OCI-LY3 (cell line): ENCODE measurements around the gene GPRASP3.

ENCODE experiments used
- H2AFZ ChIP-seq: fragments of 200-600, 300-600 bp; shearing (Covaris generic); 2 replicates; pipeline ENCODE4 v1.6.0; 2014; ENCODE audit warnings: antibody characterized with exemption, low read depth, low read length
- H3K27ac ChIP-seq: fragments of 200-600, 300-600 bp; sonication (generic); 2 replicates; pipeline ENCODE4 v1.5.1; 2014; ENCODE audit warnings: mild to moderate bottlenecking, low read length, moderate library complexity, mixed read lengths
- H3K27me3 ChIP-seq: fragments of 200-600, 300-600 bp; sonication (generic); 2 replicates; pipeline ENCODE4 v1.6.1; 2014; ENCODE audit warnings: low read depth, low read length, mixed read lengths
- H3K36me3 ChIP-seq: fragments of 200-600, 300-600 bp; sonication (generic); replicated peaks from 2 replicates; pipeline ENCODE3; 2014; ENCODE audit warnings: low read depth, low read length, mixed read lengths
- H3K4me1 ChIP-seq: fragments of 300-600, 200-600 bp; sonication (generic); 2 replicates; pipeline ENCODE4 v1.6.1; 2014; ENCODE audit warnings: low read length, mixed read lengths
- H3K4me2 ChIP-seq: fragments of 200-600, 300-600 bp; sonication (generic); 2 replicates; pipeline ENCODE4 v1.6.1; 2014; ENCODE audit warnings: low read length, mixed read lengths
- H3K4me3 ChIP-seq: fragments of 300-600, 200-600 bp; sonication (generic); 2 replicates; pipeline ENCODE4 v1.5.1; 2014; ENCODE audit warnings: antibody characterized with exemption, mild to moderate bottlenecking, low read length, moderate library complexity
- H3K79me2 ChIP-seq: fragments of 300-600, 200-600 bp; shearing (Covaris generic); 2 replicates; pipeline ENCODE4 v1.6.1; 2014; ENCODE audit warnings: mild to moderate bottlenecking, low read length, mixed read lengths
- H3K9ac ChIP-seq: fragments of 300-600, 200-600 bp; shearing (Covaris generic); 2 replicates; pipeline ENCODE4 v1.6.0; 2014; ENCODE audit warnings: mild to moderate bottlenecking, low read length, moderate library complexity
- H3K9me3 ChIP-seq: fragments of 200-600, 300-600 bp; shearing (Covaris generic); 2 replicates; pipeline ENCODE4 v1.6.1; 2014; ENCODE audit warnings: low read length, mixed read lengths; ENCODE audit not compliant: insufficient read depth
- H4K20me1 ChIP-seq: fragments of 200-600, 300-600 bp; sonication (generic); 2 replicates; pipeline ENCODE4 v1.6.1; 2016; ENCODE audit warnings: low read length, mixed read lengths; ENCODE audit not compliant: insufficient read depth
- EZH2phosphoT487 ChIP-seq: fragments of 200-600 bp; shearing (Covaris generic); IDR thresholded peaks from 2 replicates; pipeline ENCODE4 v1.6.1; 2018; ENCODE audit warnings: antibody characterized with exemption, mixed run types, low read depth
- TF ChIP-seq, protein P1 (sequence below): fragments of 200-600, 300-600 bp; sonication (generic); IDR thresholded peaks from 2 replicates; pipeline ENCODE4 v1.5.1; 2014; ENCODE audit warnings: antibody characterized with exemption, low read length, low read depth

Gene GPRASP3

DNA sequence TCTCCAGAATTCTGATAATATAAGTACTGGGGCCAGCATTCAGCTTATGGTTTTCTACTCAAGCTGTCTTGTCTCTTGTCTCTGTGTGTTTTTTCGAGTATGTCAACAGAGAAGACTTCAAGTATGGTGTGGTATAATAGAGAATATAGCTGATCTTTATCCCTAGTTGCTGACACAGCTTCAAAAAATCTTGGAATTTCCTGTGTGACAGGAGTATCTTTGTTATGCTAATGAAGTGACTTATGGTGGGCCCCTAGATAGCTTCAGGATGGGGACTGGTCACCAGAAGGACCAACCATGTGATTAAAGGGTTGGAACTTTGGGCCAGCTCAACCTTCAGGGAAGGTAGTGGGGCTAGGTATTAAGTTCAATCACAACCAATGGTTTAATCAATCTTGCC is 2.9 kb downstream of the GPRASP3 start:
- Histone ChIP-seq H4K20me1 (no peaks in the 10 kb centered on the region), H3K79me2 (no peaks in the 10 kb centered on the region), H3K4me2 (no peak overlapping the region), H3K4me1 (no peaks in the 10 kb centered on the region; the same call in 1 of the 2 replicates), H3K9me3 (no peaks in the 10 kb centered on the region), H3K36me3 (no peaks in the 10 kb centered on the region), H3K27ac (no peak overlapping the region), H3K27me3 (no peaks in the 10 kb centered on the region), H3K4me3 (no peak overlapping the region), H2AFZ (no peak overlapping the region), H3K9ac (no peak overlapping the region)
- TF ChIP-seq, protein P1, sequence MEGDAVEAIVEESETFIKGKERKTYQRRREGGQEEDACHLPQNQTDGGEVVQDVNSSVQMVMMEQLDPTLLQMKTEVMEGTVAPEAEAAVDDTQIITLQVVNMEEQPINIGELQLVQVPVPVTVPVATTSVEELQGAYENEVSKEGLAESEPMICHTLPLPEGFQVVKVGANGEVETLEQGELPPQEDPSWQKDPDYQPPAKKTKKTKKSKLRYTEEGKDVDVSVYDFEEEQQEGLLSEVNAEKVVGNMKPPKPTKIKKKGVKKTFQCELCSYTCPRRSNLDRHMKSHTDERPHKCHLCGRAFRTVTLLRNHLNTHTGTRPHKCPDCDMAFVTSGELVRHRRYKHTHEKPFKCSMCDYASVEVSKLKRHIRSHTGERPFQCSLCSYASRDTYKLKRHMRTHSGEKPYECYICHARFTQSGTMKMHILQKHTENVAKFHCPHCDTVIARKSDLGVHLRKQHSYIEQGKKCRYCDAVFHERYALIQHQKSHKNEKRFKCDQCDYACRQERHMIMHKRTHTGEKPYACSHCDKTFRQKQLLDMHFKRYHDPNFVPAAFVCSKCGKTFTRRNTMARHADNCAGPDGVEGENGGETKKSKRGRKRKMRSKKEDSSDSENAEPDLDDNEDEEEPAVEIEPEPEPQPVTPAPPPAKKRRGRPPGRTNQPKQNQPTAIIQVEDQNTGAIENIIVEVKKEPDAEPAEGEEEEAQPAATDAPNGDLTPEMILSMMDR = no peak
- TF ChIP-seq EZH2phosphoT487 = no peak

DNA sequence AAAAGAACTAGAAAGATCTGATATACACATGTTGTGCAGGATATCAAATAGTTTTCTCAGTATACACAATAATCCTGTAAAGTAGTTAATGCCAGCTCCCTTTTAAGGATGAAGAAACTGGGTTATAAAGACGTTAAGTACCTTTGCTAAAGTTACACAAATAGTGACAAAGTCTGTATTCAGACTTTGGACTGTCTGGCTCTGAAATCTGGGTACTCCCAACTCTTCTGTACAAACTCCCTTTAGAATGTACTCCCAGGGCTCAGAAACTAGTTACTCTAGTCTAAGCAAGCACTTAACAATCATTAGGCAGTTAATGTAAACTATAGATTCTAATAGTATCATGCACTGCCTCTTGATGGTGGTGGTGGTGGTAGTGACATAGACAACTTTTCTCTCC is 7.2 kb downstream of the GPRASP3 start:
- Histone ChIP-seq H3K27ac (no peak overlapping the region), H3K9ac (no peak overlapping the region), H3K27me3 (no peaks in the 10 kb centered on the region), H3K4me1 (no peaks in the 10 kb centered on the region), H3K9me3 (no peaks in the 10 kb centered on the region), H4K20me1 (no peaks in the 10 kb centered on the region), H3K79me2 (no peaks in the 10 kb centered on the region), H3K4me2 (no peak overlapping the region), H2AFZ (no peak overlapping the region), H3K36me3 (no peaks in the 10 kb centered on the region), H3K4me3 (no peak overlapping the region)
- no peak for TF ChIP-seq EZH2phosphoT487
- TF ChIP-seq, protein P1 = no peak

DNA sequence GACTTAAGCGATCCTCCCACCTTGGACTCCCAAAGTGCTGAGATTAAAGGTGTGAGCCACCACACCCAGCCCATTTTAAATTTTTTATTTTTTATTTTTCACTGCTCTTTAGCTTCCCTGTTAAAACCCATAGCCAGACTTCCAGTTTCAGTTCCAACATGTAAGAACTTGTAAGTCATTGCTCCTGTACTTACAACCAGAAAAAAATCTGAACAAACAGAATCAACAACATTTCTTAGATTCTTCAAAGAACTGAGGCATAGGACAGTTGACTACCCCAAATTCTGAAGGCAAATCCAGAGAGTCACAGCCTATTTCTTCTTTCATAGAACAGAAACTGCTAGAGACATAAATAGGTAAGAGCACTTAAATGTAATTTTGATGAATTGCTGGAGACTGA is 8.1 kb downstream of the GPRASP3 start:
- H3K4me1 ChIP-seq = no peaks in the 10 kb centered on the region
- H3K4me3 ChIP-seq = no peak overlapping the region
- no peak overlapping the region for H3K4me2 ChIP-seq
- H3K9me3 ChIP-seq = no peaks in the 10 kb centered on the region
- no peak overlapping the region for H3K27ac ChIP-seq
- no peak overlapping the region for H3K9ac ChIP-seq
- no peak for TF ChIP-seq EZH2phosphoT487
- TF ChIP-seq, protein P1 = no peak
- H3K27me3 ChIP-seq = no peaks in the 10 kb centered on the region
- H2AFZ ChIP-seq = no peak overlapping the region
- H3K36me3 ChIP-seq = no peaks in the 10 kb centered on the region
- H4K20me1 ChIP-seq = no peaks in the 10 kb centered on the region
- no peaks in the 10 kb centered on the region for H3K79me2 ChIP-seq

DNA sequence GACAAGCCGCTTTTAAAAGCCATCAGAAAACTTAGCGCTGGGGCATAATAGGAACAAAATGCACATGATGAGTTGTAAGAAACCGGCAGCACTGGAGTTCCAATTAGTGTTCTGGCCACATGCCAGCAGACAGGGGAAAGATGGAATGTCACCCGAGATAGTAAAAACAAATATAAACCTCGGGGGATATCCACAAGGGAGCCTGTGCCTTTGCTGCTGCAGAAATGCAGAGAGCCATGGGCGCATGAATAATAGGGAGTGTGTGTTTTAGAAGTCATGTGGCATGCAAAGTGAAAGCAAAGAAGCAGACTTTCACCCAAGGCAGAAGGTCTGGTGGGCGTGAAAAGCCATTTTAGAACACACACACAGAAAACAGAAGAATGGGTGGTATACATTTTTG is 19.1 kb downstream of the GPRASP3 start:
- Histone ChIP-seq H2AFZ (no peak overlapping the region), H3K4me2 (no peak overlapping the region), H3K27ac (no peak overlapping the region), H3K4me1 (no peaks in the 10 kb centered on the region), H3K4me3 (no peak overlapping the region), H3K9ac (no peak overlapping the region), H3K27me3 (no peaks in the 10 kb centered on the region), H3K9me3 (no peaks in the 10 kb centered on the region), H3K79me2 (no peaks in the 10 kb centered on the region), H3K36me3 (no peaks in the 10 kb centered on the region), H4K20me1 (no peaks in the 10 kb centered on the region)
- TF ChIP-seq, protein P1 = no peak
- no peak for TF ChIP-seq EZH2phosphoT487
